Fibroblast of lung (primary cell): ENCODE results near the gene PPIP5K2. TPM values are rescaled to one million over a fixed set of nuclear protein-coding genes. Genes with fewer than 3 reads are reported as not detected.

Source experiments
- DNase-seq, 2 donors: peaks; one replicate each; pipeline versions ENCODE4 v3.0.0 to v3.0.0-alpha.2; 2010; ENCODE audit warnings: low read depth in 2 of 2
- H2AFZ ChIP-seq: 2 replicates; pipeline ENCODE4 v1.5.1; 2012; ENCODE audit warnings: low read length, control low read depth, inconsistent platforms
- H3K27ac ChIP-seq: 2 replicates; pipeline ENCODE4 v1.5.1; 2011; ENCODE audit warnings: low read length, control low read depth; ENCODE audit not compliant: insufficient read depth
- H3K27me3 ChIP-seq: 2 replicates; pipeline ENCODE4 v1.5.1; 2011; ENCODE audit warnings: mild to moderate bottlenecking, low read length; ENCODE audit not compliant: control insufficient read depth, insufficient read depth
- H3K36me3 ChIP-seq: 2 replicates; pipeline ENCODE4 v1.5.1; 2011; ENCODE audit warnings: low read length; ENCODE audit not compliant: control insufficient read depth, insufficient read depth
- H3K4me1 ChIP-seq: 2 replicates; pipeline ENCODE4 v1.5.1; 2011; ENCODE audit warnings: low read length; ENCODE audit not compliant: control insufficient read depth, insufficient read depth; ENCODE audit errors: extremely low read depth
- H3K4me2 ChIP-seq: 2 replicates; pipeline ENCODE4 v1.5.1; 2011; ENCODE audit warnings: low read length, control low read depth; ENCODE audit not compliant: insufficient read depth; ENCODE audit errors: extremely low read depth
- H3K4me3 ChIP-seq, 4 experiments: fragments of 200-600 bp in 1 of 4; sonication (generic) in 1 of 4; replicated peaks in 1 of 4; 2 replicates each; pipeline ENCODE4 v1.5.1; 2011 to 2016; ENCODE audit warnings: low read length in 4 of 4, low read depth in 3 of 4, mild to moderate bottlenecking in 3 of 4, control low read depth in 2 of 4, inconsistent platforms in 1 of 4, mixed read lengths in 1 of 4; ENCODE audit not compliant: insufficient read depth in 1 of 4; ENCODE audit errors: control extremely low read depth in 1 of 4
- H3K79me2 ChIP-seq: 2 replicates; pipeline ENCODE4 v1.5.1; 2012; ENCODE audit warnings: mild to moderate bottlenecking, low read length, inconsistent platforms; ENCODE audit not compliant: control insufficient read depth, insufficient read depth
- H3K9ac ChIP-seq: 2 replicates; pipeline ENCODE4 v1.5.1; 2011; ENCODE audit warnings: mild to moderate bottlenecking, low read length, control low read depth; ENCODE audit not compliant: insufficient read depth
- H3K9me3 ChIP-seq: 2 replicates; pipeline ENCODE4 v1.5.1; 2012; ENCODE audit warnings: low read depth, low read length; ENCODE audit not compliant: control insufficient read depth, insufficient read depth
- H4K20me1 ChIP-seq: 2 replicates; pipeline ENCODE4 v1.5.1; 2011; ENCODE audit warnings: low read length; ENCODE audit not compliant: control insufficient read depth, insufficient read depth; ENCODE audit errors: extremely low read depth
- EZH2 ChIP-seq: IDR thresholded peaks from 2 replicates; pipeline ENCODE4 v1.5.1; 2012; ENCODE audit warnings: low read length, control low read depth, mild to moderate bottlenecking; ENCODE audit errors: missing control alignments
- polyA plus RNA-seq, 2 donors: library from polyadenylated mRNA; depleted of rRNA in 1 of 2; stranded (reverse) in 1 of 2; unstranded in 1 of 2; fragments of >200 nt; gene quantifications; 2 replicates each; pipeline ENCODE4 v1.2.1, GENCODE V29; 2011 to 2012; ENCODE audit warnings: missing spikeins in 1 of 2
- total RNA-seq: library from RNA; depleted of rRNA; stranded (reverse); fragments of >200 nt; gene quantifications from 2 replicates; pipeline ENCODE4 v1.2.1, GENCODE V29; 2014
- TF ChIP-seq, protein P1 (sequence below), 2 donors: IDR thresholded peaks in 1 of 2; conservative IDR thresholded peaks in 1 of 2; 1 replicate in 1 of 2; 2 replicates in 1 of 2; pipeline ENCODE4 v1.5.1; 2011 to 2012; ENCODE audit warnings: low read length in 2 of 2, control low read depth in 1 of 2, inconsistent platforms in 1 of 2, low read depth in 1 of 2, mild to moderate bottlenecking in 1 of 2

PPIP5K2 gene
- total and polyA plus RNA-seq, 2 donors (not counting 1 experiment from before 2014, with no cell fraction given), result 42.1 to 49.3 TPM

DNA sequence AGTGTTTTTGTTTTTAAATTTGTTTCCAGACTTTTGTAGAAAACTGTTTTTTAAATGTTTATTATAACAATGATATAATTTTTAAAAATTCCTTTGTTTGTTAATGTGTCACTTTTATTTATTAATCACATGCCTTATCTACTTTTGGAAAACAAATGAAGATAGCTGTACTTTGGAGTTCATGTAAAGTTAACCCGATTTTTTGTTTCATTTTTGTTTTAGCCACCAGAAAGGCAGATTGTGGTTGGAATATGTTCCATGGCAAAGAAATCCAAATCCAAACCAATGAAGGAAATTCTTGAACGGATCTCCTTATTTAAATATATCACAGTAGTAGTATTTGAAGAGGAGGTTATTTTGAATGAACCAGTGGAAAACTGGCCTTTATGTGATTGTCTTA is 13.1 kb downstream of the PPIP5K2 start:
- Histone ChIP-seq H3K27ac (no peak overlapping the region), H3K79me2 (no peaks in the 10 kb centered on the region), H3K4me3 (no peak overlapping the region), H2AFZ (no peak overlapping the region), H3K4me1 (no peaks in the 10 kb centered on the region), H3K9me3 (no peaks in the 10 kb centered on the region), H3K4me2 (peak overlapping the region; percentile 23), H3K9ac (no peak overlapping the region), H4K20me1 (no peaks in the 10 kb centered on the region), H3K27me3 (no peaks in the 10 kb centered on the region), H3K36me3 (no peaks in the 10 kb centered on the region)
- no peak for DNase-seq
- TF ChIP-seq, protein P1, sequence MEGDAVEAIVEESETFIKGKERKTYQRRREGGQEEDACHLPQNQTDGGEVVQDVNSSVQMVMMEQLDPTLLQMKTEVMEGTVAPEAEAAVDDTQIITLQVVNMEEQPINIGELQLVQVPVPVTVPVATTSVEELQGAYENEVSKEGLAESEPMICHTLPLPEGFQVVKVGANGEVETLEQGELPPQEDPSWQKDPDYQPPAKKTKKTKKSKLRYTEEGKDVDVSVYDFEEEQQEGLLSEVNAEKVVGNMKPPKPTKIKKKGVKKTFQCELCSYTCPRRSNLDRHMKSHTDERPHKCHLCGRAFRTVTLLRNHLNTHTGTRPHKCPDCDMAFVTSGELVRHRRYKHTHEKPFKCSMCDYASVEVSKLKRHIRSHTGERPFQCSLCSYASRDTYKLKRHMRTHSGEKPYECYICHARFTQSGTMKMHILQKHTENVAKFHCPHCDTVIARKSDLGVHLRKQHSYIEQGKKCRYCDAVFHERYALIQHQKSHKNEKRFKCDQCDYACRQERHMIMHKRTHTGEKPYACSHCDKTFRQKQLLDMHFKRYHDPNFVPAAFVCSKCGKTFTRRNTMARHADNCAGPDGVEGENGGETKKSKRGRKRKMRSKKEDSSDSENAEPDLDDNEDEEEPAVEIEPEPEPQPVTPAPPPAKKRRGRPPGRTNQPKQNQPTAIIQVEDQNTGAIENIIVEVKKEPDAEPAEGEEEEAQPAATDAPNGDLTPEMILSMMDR (conservative IDR thresholded peaks at IDR 0.05 in 1 of 2, IDR thresholded peaks at IDR 0.05 in 1 of 2; ENCODE audit: low read depth in 1 of 2, low read length in 2 of 2), result no peak
- TF ChIP-seq EZH2, result no peak

DNA sequence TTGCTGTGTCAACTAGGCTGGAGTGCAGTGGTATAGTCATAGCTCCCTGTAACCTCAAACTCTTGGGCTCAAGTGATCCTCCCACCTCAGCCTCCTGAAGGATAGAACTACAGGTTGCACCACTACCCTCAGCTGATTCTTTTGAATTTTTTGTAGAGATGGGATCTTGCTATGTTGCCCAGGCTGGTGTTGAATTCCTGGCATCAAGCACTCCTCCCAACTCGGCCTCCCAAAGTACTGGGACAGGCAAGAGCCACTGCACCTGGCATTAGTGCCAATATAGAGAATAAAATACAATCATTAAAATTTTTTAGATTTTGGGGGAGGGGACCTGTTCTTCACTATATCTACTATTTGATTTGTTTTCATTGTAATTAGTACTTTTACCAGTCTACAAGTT is 15.4 kb downstream of the PPIP5K2 start:
- no peak overlapping the region for H3K9ac ChIP-seq
- H4K20me1 ChIP-seq, result no peaks in the 10 kb centered on the region
- no peaks in the 10 kb centered on the region for H3K27me3 ChIP-seq
- H3K4me2 ChIP-seq, result no peak overlapping the region
- no peak overlapping the region for H3K4me3 ChIP-seq
- H3K9me3 ChIP-seq, result no peaks in the 10 kb centered on the region
- no peaks in the 10 kb centered on the region for H3K36me3 ChIP-seq
- DNase-seq, result no peak
- TF ChIP-seq, protein P1 (conservative IDR thresholded peaks at IDR 0.05 in 1 of 2, IDR thresholded peaks at IDR 0.05 in 1 of 2; ENCODE audit: low read depth in 1 of 2, low read length in 2 of 2), result no peak
- TF ChIP-seq EZH2, result no peak
- H3K79me2 ChIP-seq, result no peaks in the 10 kb centered on the region
- H2AFZ ChIP-seq, result no peak overlapping the region
- H3K4me1 ChIP-seq, result no peaks in the 10 kb centered on the region
- no peak overlapping the region for H3K27ac ChIP-seq

DNA sequence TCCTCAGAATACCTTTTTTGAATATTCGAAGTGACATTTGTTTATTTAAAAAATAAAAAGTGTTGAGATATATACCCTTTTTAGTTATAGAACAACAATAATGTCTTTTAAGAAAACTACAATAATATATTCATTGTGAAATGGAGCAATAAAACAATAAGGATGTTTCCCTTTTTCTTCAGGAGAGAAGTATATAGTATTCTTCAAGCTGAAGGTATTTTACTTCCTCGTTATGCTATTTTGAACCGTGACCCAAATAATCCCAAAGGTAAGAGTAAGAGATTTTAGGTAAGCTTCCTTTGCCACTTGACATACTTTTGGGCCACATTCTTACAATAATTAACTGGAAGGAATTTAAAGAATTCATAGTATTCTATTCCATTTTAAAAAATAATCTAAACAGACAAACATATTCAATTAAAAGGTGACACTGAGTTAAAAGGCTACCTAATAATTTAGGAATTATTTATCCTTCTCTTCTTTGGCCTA is 18.1 kb downstream of the PPIP5K2 start:
- Histone ChIP-seq H3K4me2 (no peak overlapping the region), H3K9me3 (no peaks in the 10 kb centered on the region), H3K27me3 (no peaks in the 10 kb centered on the region), H3K27ac (no peak overlapping the region), H4K20me1 (no peaks in the 10 kb centered on the region), H3K79me2 (no peaks in the 10 kb centered on the region), H3K4me3 (no peak overlapping the region), H3K36me3 (no peaks in the 10 kb centered on the region), H3K4me1 (no peaks in the 10 kb centered on the region), H3K9ac (no peak overlapping the region), H2AFZ (no peak overlapping the region)
- TF ChIP-seq, protein P1 (conservative IDR thresholded peaks at IDR 0.05 in 1 of 2, IDR thresholded peaks at IDR 0.05 in 1 of 2; ENCODE audit: low read depth in 1 of 2, low read length in 2 of 2), result no peak
- TF ChIP-seq EZH2, result no peak
- DNase-seq, result no peak
